ENCODE data around the gene PLA2G3.

DNA sequence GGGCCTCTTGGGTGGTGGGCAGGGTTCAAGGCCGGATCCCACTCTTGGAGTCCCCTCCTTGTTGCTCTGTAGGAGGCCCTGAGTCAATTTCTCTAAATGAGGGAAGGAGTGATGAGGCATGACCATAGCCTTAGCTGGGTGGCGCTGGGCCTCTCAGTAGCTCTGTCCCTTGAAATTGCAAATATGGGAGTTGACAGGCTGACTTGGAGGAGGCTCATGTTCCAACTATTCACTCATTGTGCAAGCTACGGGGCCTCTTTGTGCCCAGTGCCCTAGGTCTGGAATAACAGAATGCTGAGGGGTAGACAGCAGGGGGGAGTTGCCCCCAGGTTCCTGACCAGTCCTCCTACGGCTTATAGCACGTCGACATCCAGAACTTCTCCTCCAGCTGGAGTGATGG, 40.9 kb downstream of the PLA2G3 start:
- no peak for TF ChIP-seq CTCF (IDR thresholded peaks at IDR 0.05)
- TF ChIP-seq POLR2AphosphoS5 (IDR thresholded peaks at IDR 0.05; ENCODE audit: low read depth, low read length) = no peak
- TF ChIP-seq SIN3A (IDR thresholded peaks at IDR 0.05; ENCODE audit: borderline replicate concordance, insufficient read depth, low read depth, low read length) = no peak

Measured in Panc1 (cell line).